GM12878 (cell line): ENCODE measurements around the gene CDC42EP1. TPM values are rescaled to one million over a fixed set of nuclear protein-coding genes. Genes with fewer than 3 reads are reported as not detected.

Experiments used
- ATAC-seq: fragments of 200-7000 bp; cut with Tn5 transposase; 3 replicates; pipeline ENCODE4 v1.9.1; 2020; ENCODE audit warnings: mild to moderate bottlenecking, moderate library complexity
- BruUV-seq: library from RNA; stranded (reverse); fragments of 400-500 nt; replicated peaks from 2 replicates; lab custom pipeline; 2021; lab: Mats Ljungman, UMichigan
- CTCF ChIA-PET: fragments of 300-600 bp; sonication (Branson Sonifier 250); formaldehyde crosslinking; extraction: SDS; loops from one replicate; lab custom pipeline; 2021; ENCODE audit warnings: inconsistent platforms; lab: Yijun Ruan, JAX
- POLR2A ChIA-PET: fragments of 350-600 bp; formaldehyde crosslinking; extraction: SDS; loops from one replicate; lab custom pipeline; 2021; ENCODE audit warnings: inconsistent platforms; lab: Charles Lee
- RAD21 ChIA-PET: fragments of 300-600 bp; sonication (Branson Sonifier 250); formaldehyde crosslinking; loops from one replicate; lab custom pipeline; 2023; ENCODE audit warnings: antibody characterized with exemption; ENCODE audit not compliant: unreplicated experiment; lab: Charles Lee
- SMC1A ChIA-PET: fragments of 300-600 bp; sonication (Branson Sonifier 250); formaldehyde crosslinking; loops from one replicate; lab custom pipeline; 2023; ENCODE audit not compliant: unreplicated experiment, uncharacterized antibody; lab: Charles Lee
- DNase-seq: peaks from one replicate; pipeline ENCODE4 v3.0.0-alpha.2; 2011; ENCODE audit warnings: low read depth, low spot score
- FAIRE-seq: peaks from 3 replicates; lab custom pipeline; 2011; peaks lifted over from hg19 to GRCh38; lab: Jason Lieb, UNC
- H2AFZ ChIP-seq: 2 replicates; pipeline ENCODE4 v1.6.0; 2011; ENCODE audit warnings: low read depth, low read length, control low read depth; ENCODE audit not compliant: control insufficient read depth
- H3K27ac ChIP-seq: 2 replicates; pipeline ENCODE4 v1.5.1; 2011; ENCODE audit warnings: control low read depth; ENCODE audit not compliant: control insufficient read depth, insufficient read depth
- H3K27me3 ChIP-seq, 2 experiments: replicated peaks in 1 of 2; 2 replicates each; pipeline versions ENCODE4 v1.6.0 to v1.6.1; 2011; ENCODE audit warnings: low read length in 1 of 2; ENCODE audit not compliant: control insufficient read depth in 2 of 2, insufficient read depth in 2 of 2
- H3K36me3 ChIP-seq, 2 experiments: 2 replicates each; pipeline ENCODE4 v1.5.1; 2011; ENCODE audit warnings: low read length in 1 of 2; ENCODE audit not compliant: control insufficient read depth in 2 of 2, insufficient read depth in 2 of 2
- H3K4me1 ChIP-seq: 2 replicates; pipeline ENCODE4 v1.6.1; 2011; ENCODE audit warnings: mild to moderate bottlenecking, low read length, moderate library complexity, mixed read lengths; ENCODE audit not compliant: control insufficient read depth, insufficient read depth
- H3K4me2 ChIP-seq: 2 replicates; pipeline ENCODE4 v1.6.0; 2011; ENCODE audit warnings: control low read depth; ENCODE audit not compliant: control insufficient read depth, insufficient read depth
- H3K4me3 ChIP-seq: fragments of 200-600 bp; sonication (generic); 2 replicates; pipeline ENCODE4 v1.5.1; 2016
- H3K79me2 ChIP-seq: 2 replicates; pipeline ENCODE4 v1.6.0; 2011; ENCODE audit warnings: low read length; ENCODE audit not compliant: control insufficient read depth, insufficient read depth
- H3K9ac ChIP-seq: 2 replicates; pipeline ENCODE4 v1.8.0; 2011; ENCODE audit warnings: low read length, control low read depth, mixed read lengths; ENCODE audit not compliant: control insufficient read depth, insufficient read depth
- H3K9me3 ChIP-seq: replicated peaks from 3 replicates; pipeline ENCODE4 v1.5.1; 2011; ENCODE audit warnings: mild to moderate bottlenecking, low read length; ENCODE audit not compliant: control insufficient read depth, insufficient read depth
- H4K20me1 ChIP-seq: 2 replicates; pipeline ENCODE4 v1.6.0; 2011; ENCODE audit not compliant: control insufficient read depth, insufficient read depth
- CHD1 ChIP-seq: IDR thresholded peaks from 2 replicates; pipeline ENCODE4 v1.6.1; 2012; ENCODE audit warnings: low read depth, low read length, improper control_type of control experiment
- CREB1 ChIP-seq: IDR thresholded peaks from 2 replicates; pipeline ENCODE4 v1.6.1; 2012; ENCODE audit warnings: low read depth, mild to moderate bottlenecking, inconsistent platforms
- CREM ChIP-seq: IDR thresholded peaks from 2 replicates; pipeline ENCODE4 v1.6.1; 2014; ENCODE audit warnings: antibody characterized with exemption, low read depth
- EED ChIP-seq: sonication (generic); IDR thresholded peaks from 2 replicates; pipeline ENCODE4 v1.6.1; 2016; ENCODE audit warnings: antibody characterized with exemption, low read depth
- IKZF2 ChIP-seq, 2 experiments: fragments of 450-650 bp; IDR thresholded peaks; 2 replicates each; pipeline ENCODE4 v1.6.1; 2017; ENCODE audit warnings: mild to moderate bottlenecking in 2 of 2, moderate library complexity in 2 of 2
- JUND ChIP-seq: IDR thresholded peaks from 2 replicates; pipeline ENCODE4 v1.6.1; 2012; ENCODE audit warnings: low read depth, mild to moderate bottlenecking, low read length, improper control_type of control experiment, moderate library complexity
- PBX3 ChIP-seq: IDR thresholded peaks from 2 replicates; pipeline ENCODE4 v1.6.1; 2011; ENCODE audit warnings: mild to moderate bottlenecking, low read depth, low read length, moderate library complexity; ENCODE audit not compliant: insufficient replicate concordance
- POU2F2 ChIP-seq: IDR thresholded peaks from 3 replicates; pipeline ENCODE4 v1.6.1; 2011; ENCODE audit warnings: low read depth, mild to moderate bottlenecking, low read length, borderline replicate concordance
- PRDM15 ChIP-seq: fragments of 450-650 bp; formaldehyde crosslinking; IDR thresholded peaks from 2 replicates; pipeline ENCODE4 v1.4.0; 2020; ENCODE audit warnings: mild to moderate bottlenecking, moderate library complexity
- RAD21 ChIP-seq: IDR thresholded peaks from 2 replicates; pipeline ENCODE4 v1.6.1; 2011; ENCODE audit warnings: mild to moderate bottlenecking, low read depth, low read length, moderate library complexity; ENCODE audit not compliant: insufficient read depth
- RBBP5 ChIP-seq: fragments of 200-600 bp; sonication (generic); conservative IDR thresholded peaks from 2 replicates; pipeline ENCODE4 v1.6.1; 2016
- RCOR1 ChIP-seq: conservative IDR thresholded peaks from 2 replicates; pipeline ENCODE4 v1.6.1; 2012; ENCODE audit warnings: low read depth, low read length, improper control_type of control experiment
- WRNIP1 ChIP-seq: IDR thresholded peaks from 2 replicates; pipeline ENCODE4 v1.6.1; 2011; ENCODE audit warnings: low read depth, low read length, improper control_type of control experiment, borderline replicate concordance
- ZBTB4 ChIP-seq: fragments of 450-650 bp; formaldehyde crosslinking; IDR thresholded peaks from 2 replicates; pipeline ENCODE4 v1.4.0; 2022; ENCODE audit warnings: mild to moderate bottlenecking, moderate library complexity
- ZNF24 ChIP-seq: fragments of 450-650 bp; IDR thresholded peaks from 2 replicates; pipeline ENCODE4 v1.6.1; 2017; ENCODE audit warnings: antibody characterized with exemption, mild to moderate bottlenecking
- WGBS: methylation state at CpG from one replicate; pipeline ENCODE4 v1.1.6; 2016; ENCODE audit warnings: low lambda C conversion rate; ENCODE audit not compliant: insufficient replicate concordance, insufficient coverage; ENCODE audit errors: missing lambda C conversion rate; 5-methylcytosine and 5-hydroxymethylcytosine counted together
- in situ Hi-C: fragments of 300-500 bp; cut with MboI; formaldehyde crosslinking; loops from 9 replicates; pipeline ENCODE4 v1.14.3; 2018; ENCODE audit warnings: mixed read lengths
- intact Hi-C: fragments of 100-400 bp; cut with micrococcal nuclease; formaldehyde crosslinking; loops from one replicate; pipeline ENCODE4 v1.14.2; 2022; ENCODE audit not compliant: unreplicated experiment
- polyA plus RNA-seq, 11 experiments: library from polyadenylated mRNA; depleted of rRNA in 4 of 11; unstranded in 6 of 11; stranded (reverse) in 5 of 11; fragments of >200 nt; fragmentation: Nextera tagmentation in 4 of 11; fragmentation: Illumina TruSeq in 1 of 11; extraction: Ambion mirVana in 4 of 11; extraction: Trizol in 1 of 11; gene quantifications; 1 replicate in 1 of 11; 2 replicates in 10 of 11; pipeline versions ENCODE4 v1.2.1 to v1.2.3, GENCODE V29; 2011 to 2016; ENCODE audit warnings: inconsistent platforms in 2 of 11, missing spikeins in 2 of 11, low read depth in 1 of 11
- total RNA-seq, 4 experiments: library from RNA; depleted of rRNA in 3 of 4; stranded (reverse); fragments of >200 nt in 3 of 4; fragmentation: Illumina TruSeq in 1 of 4; extraction: Trizol in 1 of 4; gene quantifications; 2 replicates each; pipeline versions ENCODE4 v1.2.1 to v1.2.3, GENCODE V29; 2013 to 2021

CDC42EP1 gene
- total and polyA plus RNA-seq, 10 of the 15 experiments (the other 5 are each of a cell fraction or from before 2014, with no cell fraction given): 0.04 to 0.33 (median 0.09) TPM; not detected in 7

GRCh38 chr22:37607935-37608476, 47.7 kb downstream of the CDC42EP1 start:
- BruUV-seq: no TSS peak
- H3K27me3 ChIP-seq: no peaks in the 10 kb centered on the region
- DNase-seq (peak; percentile 94), ATAC-seq (peak; percentile 5), FAIRE-seq (peak; percentile 69)
- H3K27ac ChIP-seq: peak overlapping the region; percentile 87
- peaks cover 31% of the 10 kb centered on the region for H3K79me2 ChIP-seq
- H3K36me3 ChIP-seq: peaks cover 0 to 3% of the 10 kb centered on the region in 2 experiments; a peak in 1 of 4 replicates
- CTCF ChIA-PET: interaction anchor here (0.6 to 11.8 kb wide), 20 partner anchors 8 to 357 kb away, joined by 3 to 178 read pairs (median 7); partner anchors contain the start of genes LGALS1, NOL12, PDXP and SH3BP1
- H2AFZ ChIP-seq: peak overlapping the region; percentile 94
- RAD21 ChIA-PET: interaction anchor here (0.6 to 5.4 kb wide), 30 partner anchors 10 to 444 kb away, joined by 3 to 61 read pairs (median 4); partner anchors contain the start of genes GCAT, LGALS1, NOL12 and PDXP
- peaks cover 17% of the 10 kb centered on the region for H3K4me1 ChIP-seq
- H3K4me2 ChIP-seq: peak overlapping the region; percentile 94
- POLR2A ChIA-PET: interaction anchor here (0.5 to 4.7 kb wide), 22 partner anchors 10 to 768 kb away, joined by 3 to 67 read pairs (median 7); partner anchors contain the start of genes LGALS1, MFNG, NOL12 and PDXP
- in situ Hi-C loops (no loop called here), intact Hi-C loops (loop anchor here (1.0 kb wide), 2 partner anchors 73 to 124 kb away; no protein-coding TSS in a partner anchor)
- H3K9me3 ChIP-seq: no peaks in the 10 kb centered on the region
- peak overlapping the region; percentile 97; the same call in 1 of the 2 replicates for H3K4me3 ChIP-seq
- no peaks in the 10 kb centered on the region for H4K20me1 ChIP-seq
- SMC1A ChIA-PET: interaction anchor here (0.7 to 5.5 kb wide), 23 partner anchors 8 to 339 kb away, joined by 3 to 36 read pairs (median 4); partner anchors contain the start of genes MFNG, NOL12, PDXP and SH3BP1
- 2% methylated on average over 17 of the region's 17 CpGs for WGBS
- peak overlapping the region; percentile 87 for H3K9ac ChIP-seq
- TF ChIP-seq JUND (no peak), ZNF24 (no peak), WRNIP1 (no peak), PBX3 (no peak), EED (no peak), PRDM15 (CRISPR knock-in tag) (no peak), IKZF2 (IDR thresholded peaks at IDR 0.05) (no peak), ZBTB4 (CRISPR knock-in tag) (no peak), CREB1 (no peak), POU2F2 (no peak), RBBP5 (no peak), CHD1 (no peak), RAD21 (no peak), RCOR1 (no peak), CREM (no peak)
